Endothelial cell of umbilical vein (primary cell): ENCODE data around the gene ARHGAP30. TPM values are rescaled to one million over a fixed set of nuclear protein-coding genes. Genes with fewer than 3 reads are reported as not detected.
"Not testable (repeated sequence)": the region's sequence is repeated elsewhere in the genome, so short reads cannot be mapped to it uniquely, and the experiment has no call there.

Source experiments
- BruUV-seq: library from RNA; stranded (reverse); fragments of 400-500 nt; replicated peaks from 2 replicates; lab custom pipeline; 2021; lab: Mats Ljungman, UMichigan
- CTCF ChIA-PET: fragments of 300-600, 350-600 bp; sonication (Branson Sonifier 250); formaldehyde crosslinking; loops from one replicate; lab custom pipeline; 2021; ENCODE audit warnings: antibody characterized with exemption, inconsistent platforms; lab: Charles Lee
- POLR2A ChIA-PET: fragments of 300-600, 350-600 bp; sonication (Branson Sonifier 250); formaldehyde crosslinking; loops from one replicate; lab custom pipeline; 2021; ENCODE audit warnings: antibody characterized with exemption, inconsistent platforms; lab: Charles Lee
- DNase-seq: peaks from one replicate; pipeline ENCODE4 v3.0.0-alpha.2; 2011; ENCODE audit warnings: low read depth, low spot score
- FAIRE-seq: peaks from 2 replicates; lab custom pipeline; 2011; peaks lifted over from hg19 to GRCh38; lab: Jason Lieb, UNC
- H2AFZ ChIP-seq: 2 replicates; pipeline ENCODE4 v1.6.0; 2012; ENCODE audit warnings: low read depth, low read length, control low read depth, inconsistent platforms
- H3K27ac ChIP-seq: 2 replicates; pipeline ENCODE4 v1.5.1; 2011; ENCODE audit warnings: low read depth, mild to moderate bottlenecking, control low read depth, low read length, moderate library complexity; ENCODE audit not compliant: insufficient read depth
- H3K27me3 ChIP-seq, 2 experiments: 2 replicates each; pipeline versions ENCODE4 v1.6.0 to v1.6.1; 2011; ENCODE audit warnings: low read length in 2 of 2, mixed read lengths in 1 of 2; ENCODE audit not compliant: control insufficient read depth in 2 of 2, insufficient read depth in 2 of 2
- H3K36me3 ChIP-seq, 2 experiments: 2 replicates in 1 of 2; 3 replicates in 1 of 2; pipeline ENCODE4 v1.5.1; 2011; ENCODE audit warnings: low read length in 2 of 2, mild to moderate bottlenecking in 1 of 2, moderate library complexity in 1 of 2; ENCODE audit not compliant: control insufficient read depth in 2 of 2, insufficient read depth in 2 of 2; ENCODE audit errors: extremely low read depth in 1 of 2
- H3K4me1 ChIP-seq: 3 replicates; pipeline ENCODE4 v1.5.1; 2011; ENCODE audit warnings: mild to moderate bottlenecking, low read length; ENCODE audit not compliant: control insufficient read depth, insufficient read depth; ENCODE audit errors: extremely low read depth
- H3K4me2 ChIP-seq: 2 replicates; pipeline ENCODE4 v1.6.1; 2011; ENCODE audit warnings: low read length, control low read depth, mixed read lengths; ENCODE audit not compliant: insufficient read depth
- H3K4me3 ChIP-seq, 3 experiments: fragments of 200-600 bp in 1 of 3; sonication (generic), shearing (Covaris generic) in 1 of 3; replicated peaks in 1 of 3; 2 replicates each; pipeline ENCODE4 v1.5.1; 2011 to 2016; ENCODE audit warnings: control low read depth in 3 of 3, low read length in 3 of 3, mild to moderate bottlenecking in 2 of 3, inconsistent platforms in 1 of 3, low read depth in 1 of 3, moderate library complexity in 1 of 3; ENCODE audit not compliant: insufficient read depth in 1 of 3
- H3K79me2 ChIP-seq: 2 replicates; pipeline ENCODE4 v1.6.0; 2012; ENCODE audit warnings: low read length, inconsistent platforms; ENCODE audit not compliant: control insufficient read depth, insufficient read depth
- H3K9ac ChIP-seq: replicated peaks from 2 replicates; pipeline ENCODE3; 2011; ENCODE audit warnings: low read length, control low read depth; ENCODE audit not compliant: insufficient read depth; ENCODE audit errors: extremely low read depth
- H3K9me1 ChIP-seq: replicated peaks from 3 replicates; pipeline ENCODE4 v1.6.0; 2011; ENCODE audit warnings: mild to moderate bottlenecking, low read length; ENCODE audit not compliant: control insufficient read depth, insufficient read depth; ENCODE audit errors: extremely low read depth
- H3K9me3 ChIP-seq: replicated peaks from 2 replicates; pipeline ENCODE4 v1.5.1; 2012; ENCODE audit warnings: low read length, inconsistent platforms; ENCODE audit not compliant: control insufficient read depth, insufficient read depth
- H4K20me1 ChIP-seq: replicated peaks from 2 replicates; pipeline ENCODE3; 2011; ENCODE audit warnings: mild to moderate bottlenecking, low read length; ENCODE audit not compliant: control insufficient read depth, insufficient read depth; ENCODE audit errors: extremely low read depth
- EZH2 ChIP-seq: IDR thresholded peaks from 2 replicates; pipeline ENCODE4 v1.6.1; 2012; ENCODE audit warnings: borderline replicate concordance, low read depth, mild to moderate bottlenecking, moderate library complexity, low read length, inconsistent platforms; ENCODE audit not compliant: severe bottlenecking
- POLR2AphosphoS5 ChIP-seq: IDR thresholded peaks from 2 replicates; pipeline ENCODE4 v1.6.1; 2012; ENCODE audit warnings: low read depth, mild to moderate bottlenecking, control low read depth, low read length, moderate library complexity; ENCODE audit not compliant: insufficient read depth
- dilution Hi-C: fragments of 300-500 bp; cut with MboI; formaldehyde crosslinking; loops from one replicate; pipeline ENCODE4 v1.15.0; 2019; ENCODE audit warnings: low sequenced_read_pairs; ENCODE audit not compliant: extremely low pct_ligation_motif_present
- intact Hi-C: fragments of 100-400 bp; cut with micrococcal nuclease; formaldehyde crosslinking; loops from one replicate; pipeline ENCODE4 v1.10.0; 2022
- polyA plus RNA-seq, 4 experiments: library from polyadenylated mRNA; depleted of rRNA in 3 of 4; stranded (reverse) in 3 of 4; unstranded in 1 of 4; fragments of >200 nt; gene quantifications; 2 replicates each; pipeline versions ENCODE4 v1.2.1 to v1.2.3, GENCODE V29; 2011 to 2012; ENCODE audit warnings: missing spikeins in 1 of 4
- total RNA-seq: library from RNA; stranded (reverse); gene quantifications from 2 replicates; pipeline ENCODE4 v1.2.3, GENCODE V29; 2021

Gene ARHGAP30
- total and polyA plus RNA-seq, 2 donors (not counting 3 experiments of a cell fraction or from before 2014, with no cell fraction given) = not detected

DNA sequence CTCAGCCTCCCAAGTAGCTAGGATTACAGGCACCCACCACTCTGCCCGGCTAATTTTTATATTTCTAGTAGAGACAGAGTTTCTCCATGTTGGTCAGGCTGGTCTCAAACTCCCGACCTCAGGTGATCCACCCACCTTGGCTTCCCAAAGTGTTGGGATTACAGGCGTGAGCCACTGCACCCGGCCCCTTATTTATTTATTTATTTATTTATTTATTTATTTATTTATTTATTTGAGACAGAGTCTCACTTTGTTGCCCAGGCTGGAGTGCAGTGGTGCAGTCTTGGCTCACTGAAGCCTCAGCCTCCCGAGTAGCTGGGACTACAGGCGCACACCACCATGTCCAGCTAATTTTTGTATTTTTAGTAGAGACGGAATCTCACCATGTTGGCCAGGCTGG lies 4.0 kb downstream of the ARHGAP30 start:
- H3K4me2 ChIP-seq, H3K9me3 ChIP-seq, H3K9me1 ChIP-seq, H3K79me2 ChIP-seq, BruUV-seq, H3K27me3 ChIP-seq, H3K4me1 ChIP-seq, H3K4me3 ChIP-seq, intact Hi-C loops, H3K27ac ChIP-seq, dilution Hi-C loops, DNase-seq, H3K9ac ChIP-seq, H3K36me3 ChIP-seq, H4K20me1 ChIP-seq, H2AFZ ChIP-seq, POLR2A ChIA-PET, FAIRE-seq: not testable (repeated sequence)
- CTCF ChIA-PET = interaction anchor here (1.7 kb wide), 1 partner anchor 68 kb away, joined by 4 read pairs; no protein-coding TSS in a partner anchor

DNA sequence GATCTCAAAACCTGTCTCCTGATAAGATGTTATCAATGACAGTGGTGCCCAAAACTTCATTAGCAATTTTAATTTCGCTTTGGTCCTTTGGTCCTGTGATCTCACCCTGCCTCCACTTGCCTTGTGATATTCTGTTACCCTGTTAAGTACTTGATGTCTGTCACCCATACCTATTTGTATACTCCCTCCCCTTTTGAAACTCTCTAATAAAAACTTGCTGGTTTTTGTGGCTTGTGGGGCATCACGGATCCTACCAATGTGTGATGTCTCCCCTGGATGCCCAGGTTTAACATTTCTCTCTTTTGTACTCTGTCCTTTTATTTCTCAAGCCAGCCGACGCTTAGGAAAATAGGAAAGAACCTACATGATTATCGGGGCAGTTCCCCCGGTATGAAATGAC lies 5.8 kb downstream of the ARHGAP30 start:
- FAIRE-seq, dilution Hi-C loops, H3K4me1 ChIP-seq, H3K9ac ChIP-seq, H2AFZ ChIP-seq, H3K9me3 ChIP-seq, H4K20me1 ChIP-seq, H3K4me3 ChIP-seq, intact Hi-C loops, H3K9me1 ChIP-seq, H3K36me3 ChIP-seq, H3K27me3 ChIP-seq, H3K4me2 ChIP-seq, H3K79me2 ChIP-seq, DNase-seq, BruUV-seq, H3K27ac ChIP-seq, CTCF ChIA-PET, POLR2A ChIA-PET: not testable (repeated sequence)

DNA sequence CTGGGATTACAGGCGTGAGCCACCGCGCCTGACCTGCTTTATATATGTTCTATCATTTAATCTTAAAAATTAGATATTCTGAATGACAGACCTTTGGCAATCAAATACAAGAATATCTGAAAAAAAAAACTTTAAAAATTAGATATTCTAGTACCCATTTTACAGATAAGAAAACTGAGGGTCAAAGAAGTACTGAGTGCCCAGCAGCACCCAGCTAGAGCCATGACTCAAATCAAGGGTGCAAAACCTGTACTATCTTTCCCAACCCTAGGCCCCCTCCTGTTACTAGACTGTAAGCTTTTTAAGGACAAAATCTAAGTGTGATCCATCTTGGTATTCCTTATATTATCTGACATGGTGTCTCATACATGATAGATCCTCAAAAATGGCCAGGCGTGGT lies 8.3 kb downstream of the ARHGAP30 start:
- FAIRE-seq (no peak), DNase-seq (no peak)
- no peaks in the 10 kb centered on the region for H3K79me2 ChIP-seq
- H3K4me3 ChIP-seq = no peak overlapping the region
- no peaks in the 10 kb centered on the region for H3K9me3 ChIP-seq
- intact Hi-C loops = no loop called here
- ChIA-PET CTCF (no interaction called here), POLR2A (no interaction called here)
- no peaks in the 10 kb centered on the region for H3K4me1 ChIP-seq
- TF ChIP-seq POLR2AphosphoS5 (no peak), EZH2 (no peak)
- H3K27me3 ChIP-seq = peaks cover 2% of the 10 kb centered on the region in 2 experiments
- H2AFZ ChIP-seq = no peak overlapping the region
- no TSS peak for BruUV-seq
- dilution Hi-C loops = no loop called here
- H3K4me2 ChIP-seq = no peak overlapping the region
- H3K27ac ChIP-seq = no peak overlapping the region
- no peaks in the 10 kb centered on the region for H4K20me1 ChIP-seq
- no peak overlapping the region for H3K9ac ChIP-seq
- no peaks in the 10 kb centered on the region for H3K36me3 ChIP-seq
- no peaks in the 10 kb centered on the region for H3K9me1 ChIP-seq
